ENCODE data around the gene ZW10. TPM values are rescaled to one million over a fixed set of nuclear protein-coding genes. Genes with fewer than 3 reads are reported as not detected.

ZW10 gene
- total and polyA plus RNA-seq, 2 donors (not counting 1 experiment from before 2014, with no cell fraction given) = 4.8 to 11.9 TPM

GRCh38 chr11:113723787-113724186, 49.7 kb downstream of the ZW10 start:
- no peak for ATAC-seq (ENCODE audit: low read depth)
- no peaks in the 10 kb centered on the region for H3K27me3 Mint-ChIP-seq
- TF ChIP-seq CTCF (IDR thresholded peaks at IDR 0.05) (no peak), EZH2 (IDR thresholded peaks at IDR 0.05; ENCODE audit: borderline replicate concordance, insufficient read depth, low read depth, low read length, poor library complexity, severe bottlenecking) (no peak)
- no peaks in the 10 kb centered on the region for H4K20me1 ChIP-seq (ENCODE audit: control insufficient read depth, insufficient read depth, low read length, poor library complexity, severe bottlenecking)
- ChIA-PET CTCF (no interaction called here), POLR2A (no interaction called here)
- H3K4me1 Mint-ChIP-seq = no peaks in the 10 kb centered on the region
- no peaks in the 10 kb centered on the region for H3K27me3 ChIP-seq (replicated peaks in 1 of 4; ENCODE audit: control extremely low read depth in 1 of 4, control insufficient read depth in 3 of 4, insufficient read depth in 4 of 4, low read length in 3 of 4)
- no peak overlapping the region for H3K4me3 ChIP-seq (ENCODE audit: control extremely low read depth in 1 of 5, extremely low read depth in 1 of 5, insufficient read depth in 1 of 5, low read depth in 2 of 5, low read length in 4 of 5)
- no peak overlapping the region for H3K27ac Mint-ChIP-seq
- H3K4me2 ChIP-seq (replicated peaks; ENCODE audit: low read depth, low read length, poor library complexity, severe bottlenecking) = no peak overlapping the region
- H3K4me1 ChIP-seq (ENCODE audit: control insufficient read depth in 2 of 2, insufficient read depth in 2 of 2, low read length in 2 of 2) = no peaks in the 10 kb centered on the region
- no peak overlapping the region for H3K4me3 Mint-ChIP-seq
- H3K79me2 ChIP-seq (ENCODE audit: control insufficient read depth, insufficient read depth, low read length) = no peaks in the 10 kb centered on the region
- no peaks in the 10 kb centered on the region for H3K9me3 ChIP-seq (ENCODE audit: control extremely low read depth in 1 of 3, control insufficient read depth in 2 of 3, insufficient read depth in 1 of 3, low read length in 2 of 3)
- DNase-seq = no peak
- no peak overlapping the region for H3K27ac ChIP-seq (ENCODE audit: low read length in 2 of 2)
- 100% methylated on average over 3 of the region's 4 CpGs for WGBS (ENCODE audit: insufficient coverage)
- intact Hi-C loops (cut with micrococcal nuclease) = no loop called here
- H3K9me3 Mint-ChIP-seq (ENCODE audit: insufficient read depth) = no peaks in the 10 kb centered on the region
- H2AFZ ChIP-seq (ENCODE audit: insufficient read depth, low read depth, low read length, poor library complexity, severe bottlenecking) = no peak overlapping the region
- H3K36me3 ChIP-seq (replicated peaks in 1 of 2; ENCODE audit: control extremely low read depth in 1 of 2, control insufficient read depth in 1 of 2, extremely low read depth in 1 of 2, insufficient read depth in 2 of 2, low read length in 1 of 2) = no peaks in the 10 kb centered on the region
- no peak overlapping the region for H3K9ac ChIP-seq (ENCODE audit: low read length)

- WGBS (ENCODE audit: insufficient coverage) = 94% methylated on average over 3 of the region's 3 CpGs
- no peak for ATAC-seq (ENCODE audit: low read depth)
- H3K4me1 Mint-ChIP-seq = no peaks in the 10 kb centered on the region
Measured at GRCh38 chr11:113722934-113723333, 50.6 kb downstream of the ZW10 start.

More at GRCh38 chr11:113722934-113723333, 50.6 kb downstream of the ZW10 start:
- Mint-ChIP-seq H3K9me3 (ENCODE audit: insufficient read depth) (no peaks in the 10 kb centered on the region), H3K27me3 (no peaks in the 10 kb centered on the region), H3K27ac (no peak overlapping the region), H3K4me3 (no peak overlapping the region)
- Histone ChIP-seq H3K9ac (ENCODE audit: low read length) (no peak overlapping the region), H3K79me2 (ENCODE audit: control insufficient read depth, insufficient read depth, low read length) (no peaks in the 10 kb centered on the region), H3K4me3 (ENCODE audit: control extremely low read depth in 1 of 5, extremely low read depth in 1 of 5, insufficient read depth in 1 of 5, low read depth in 2 of 5, low read length in 4 of 5) (no peak overlapping the region), H4K20me1 (ENCODE audit: control insufficient read depth, insufficient read depth, low read length, poor library complexity, severe bottlenecking) (no peaks in the 10 kb centered on the region), H2AFZ (ENCODE audit: insufficient read depth, low read depth, low read length, poor library complexity, severe bottlenecking) (no peak overlapping the region), H3K9me3 (ENCODE audit: control extremely low read depth in 1 of 3, control insufficient read depth in 2 of 3, insufficient read depth in 1 of 3, low read length in 2 of 3) (no peaks in the 10 kb centered on the region), H3K4me2 (replicated peaks; ENCODE audit: low read depth, low read length, poor library complexity, severe bottlenecking) (no peak overlapping the region), H3K4me1 (ENCODE audit: control insufficient read depth in 2 of 2, insufficient read depth in 2 of 2, low read length in 2 of 2) (no peaks in the 10 kb centered on the region), H3K27ac (ENCODE audit: low read length in 2 of 2) (no peak overlapping the region), H3K27me3 (replicated peaks in 1 of 4; ENCODE audit: control extremely low read depth in 1 of 4, control insufficient read depth in 3 of 4, insufficient read depth in 4 of 4, low read length in 3 of 4) (no peaks in the 10 kb centered on the region), H3K36me3 (replicated peaks in 1 of 2; ENCODE audit: control extremely low read depth in 1 of 2, control insufficient read depth in 1 of 2, extremely low read depth in 1 of 2, insufficient read depth in 2 of 2, low read length in 1 of 2) (no peaks in the 10 kb centered on the region)
- intact Hi-C loops (cut with micrococcal nuclease) = no loop called here
- no peak for DNase-seq
- ChIA-PET POLR2A (no interaction called here), CTCF (no interaction called here)
- TF ChIP-seq EZH2 (IDR thresholded peaks at IDR 0.05; ENCODE audit: borderline replicate concordance, insufficient read depth, low read depth, low read length, poor library complexity, severe bottlenecking) (no peak), CTCF (IDR thresholded peaks at IDR 0.05) (no peak)
